ENCODE results near the gene PRR18. TPM values are rescaled to one million over a fixed set of nuclear protein-coding genes. Genes with fewer than 3 reads are reported as not detected.

PRR18 gene
- total RNA-seq, 1 donor from 2014 or later = 0.14 TPM

DNA sequence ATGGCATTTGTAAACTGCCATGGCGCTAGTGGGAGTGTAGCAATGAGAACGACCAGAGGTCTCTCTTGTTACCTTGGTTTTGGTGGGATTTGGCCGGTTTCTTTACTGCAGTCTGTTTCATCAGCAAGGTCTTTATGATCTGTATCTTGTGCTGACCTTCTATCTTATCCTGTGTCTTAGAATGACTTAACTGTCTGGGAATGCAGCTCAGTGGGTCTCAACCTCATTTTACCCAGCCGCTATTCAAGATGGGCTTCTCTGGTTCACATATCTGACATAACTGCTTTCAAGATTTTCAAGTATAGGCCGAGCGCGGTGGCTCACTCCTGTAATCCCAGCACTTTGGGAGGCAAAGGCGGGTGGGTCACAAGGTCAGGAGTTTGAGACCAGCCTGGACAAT, 36.0 kb upstream of the PRR18 start:
- FAIRE-seq = no peak
- H3K36me3 Mint-ChIP-seq (ENCODE audit: low read depth, unreplicated experiment) = peaks cover 1% of the 10 kb centered on the region
- peak overlapping the region; percentile 95 for H3K4me3 Mint-ChIP-seq (ENCODE audit: unreplicated experiment)

DNA sequence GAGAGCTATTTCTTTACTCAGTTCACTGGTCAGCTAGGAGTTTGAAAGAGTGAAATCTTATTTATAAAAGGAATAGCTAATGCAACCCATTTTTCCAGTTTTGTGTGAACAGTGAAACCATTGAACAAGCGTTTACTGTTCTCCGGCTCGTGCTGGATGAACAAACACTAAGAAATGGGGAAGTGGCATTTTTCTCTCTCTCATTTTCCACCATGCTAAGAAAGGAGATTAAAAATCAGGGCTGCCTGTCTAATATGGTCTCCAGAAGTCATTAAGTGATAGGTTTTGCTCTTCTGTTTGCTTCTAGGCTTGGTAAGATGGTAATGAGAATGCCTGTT, 34.9 kb upstream of the PRR18 start:
- Histone ChIP-seq H3K4me2 (ENCODE audit: low read length) (peak overlapping the region; percentile 99), H3K4me1 (ENCODE audit: insufficient read depth, low read length) (peaks cover 13% of the 10 kb centered on the region), H3K9ac (ENCODE audit: low read length) (peak overlapping the region; percentile 98), H3K4me3 (ENCODE audit: insufficient read depth, low read depth, low read length) (peak overlapping the region; percentile 97), H4K20me1 (ENCODE audit: insufficient read depth, low read length) (peaks cover 36% of the 10 kb centered on the region), H3K36me3 (ENCODE audit: insufficient read depth, low read length) (no peaks in the 10 kb centered on the region), H3K27me3 (ENCODE audit: insufficient read depth, low read length) (no peaks in the 10 kb centered on the region), H3K9me3 (ENCODE audit: insufficient read depth, low read depth, low read length) (no peaks in the 10 kb centered on the region), H3K27ac (ENCODE audit: low read depth, low read length) (peak overlapping the region; percentile 96), H2AFZ (ENCODE audit: low read depth, low read length) (peak overlapping the region; percentile 100), H3K79me2 (ENCODE audit: insufficient read depth, low read length) (peaks cover 49% of the 10 kb centered on the region)
- Mint-ChIP-seq H3K9me3 (ENCODE audit: unreplicated experiment) (peaks cover 5% of the 10 kb centered on the region), H3K4me1 (ENCODE audit: low read depth, unreplicated experiment) (peaks cover 17% of the 10 kb centered on the region), H3K36me3 (ENCODE audit: low read depth, unreplicated experiment) (no peaks in the 10 kb centered on the region), H3K27ac (ENCODE audit: unreplicated experiment) (peak overlapping the region; percentile 93), H3K4me3 (ENCODE audit: unreplicated experiment) (peak overlapping the region; percentile 95), H3K27me3 (ENCODE audit: low read depth, unreplicated experiment) (no peaks in the 10 kb centered on the region)
- DNase-seq (ENCODE audit: low read depth) (no peak), FAIRE-seq (no peak)
- no peak for TF ChIP-seq EZH2 (IDR thresholded peaks at IDR 0.05; ENCODE audit: insufficient read depth, low read length)
- TF ChIP-seq, protein P1, sequence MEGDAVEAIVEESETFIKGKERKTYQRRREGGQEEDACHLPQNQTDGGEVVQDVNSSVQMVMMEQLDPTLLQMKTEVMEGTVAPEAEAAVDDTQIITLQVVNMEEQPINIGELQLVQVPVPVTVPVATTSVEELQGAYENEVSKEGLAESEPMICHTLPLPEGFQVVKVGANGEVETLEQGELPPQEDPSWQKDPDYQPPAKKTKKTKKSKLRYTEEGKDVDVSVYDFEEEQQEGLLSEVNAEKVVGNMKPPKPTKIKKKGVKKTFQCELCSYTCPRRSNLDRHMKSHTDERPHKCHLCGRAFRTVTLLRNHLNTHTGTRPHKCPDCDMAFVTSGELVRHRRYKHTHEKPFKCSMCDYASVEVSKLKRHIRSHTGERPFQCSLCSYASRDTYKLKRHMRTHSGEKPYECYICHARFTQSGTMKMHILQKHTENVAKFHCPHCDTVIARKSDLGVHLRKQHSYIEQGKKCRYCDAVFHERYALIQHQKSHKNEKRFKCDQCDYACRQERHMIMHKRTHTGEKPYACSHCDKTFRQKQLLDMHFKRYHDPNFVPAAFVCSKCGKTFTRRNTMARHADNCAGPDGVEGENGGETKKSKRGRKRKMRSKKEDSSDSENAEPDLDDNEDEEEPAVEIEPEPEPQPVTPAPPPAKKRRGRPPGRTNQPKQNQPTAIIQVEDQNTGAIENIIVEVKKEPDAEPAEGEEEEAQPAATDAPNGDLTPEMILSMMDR (IDR thresholded peaks at IDR 0.05; ENCODE audit: insufficient read depth, low read depth, low read length) = no peak

More for the DNA sequence above, 36.0 kb upstream of the PRR18 start:
- Histone ChIP-seq H3K4me2 (ENCODE audit: low read length) (no peak overlapping the region), H3K4me1 (ENCODE audit: insufficient read depth, low read length) (peaks cover 13% of the 10 kb centered on the region), H3K27me3 (ENCODE audit: insufficient read depth, low read length) (no peaks in the 10 kb centered on the region), H3K4me3 (ENCODE audit: insufficient read depth, low read depth, low read length) (no peak overlapping the region), H3K36me3 (ENCODE audit: insufficient read depth, low read length) (no peaks in the 10 kb centered on the region), H3K79me2 (ENCODE audit: insufficient read depth, low read length) (peaks cover 37% of the 10 kb centered on the region), H4K20me1 (ENCODE audit: insufficient read depth, low read length) (peaks cover 25% of the 10 kb centered on the region), H3K9me3 (ENCODE audit: insufficient read depth, low read depth, low read length) (no peaks in the 10 kb centered on the region), H3K27ac (ENCODE audit: low read depth, low read length) (peak overlapping the region; percentile 41), H3K9ac (ENCODE audit: low read length) (no peak overlapping the region), H2AFZ (ENCODE audit: low read depth, low read length) (no peak overlapping the region)
- TF ChIP-seq, protein P1 (IDR thresholded peaks at IDR 0.05; ENCODE audit: insufficient read depth, low read depth, low read length) = no peak
- TF ChIP-seq EZH2 (IDR thresholded peaks at IDR 0.05; ENCODE audit: insufficient read depth, low read length) = no peak
- Mint-ChIP-seq H3K9me3 (ENCODE audit: unreplicated experiment) (peaks cover 8% of the 10 kb centered on the region), H3K27ac (ENCODE audit: unreplicated experiment) (peak overlapping the region; percentile 93), H3K4me1 (ENCODE audit: low read depth, unreplicated experiment) (peaks cover 12% of the 10 kb centered on the region), H3K27me3 (ENCODE audit: low read depth, unreplicated experiment) (no peaks in the 10 kb centered on the region)
- DNase-seq (ENCODE audit: low read depth) = peak; percentile 45

GRCh38 chr6:166342349-166343149, 34.4 kb upstream of the PRR18 start, which contains the start of gene SFT2D1:
Gene SFT2D1, minus strand, starts transcription at chr6:166342545. Its CDS starts 64 bp downstream, at chr6:166342481.
- Histone ChIP-seq H3K9ac (ENCODE audit: low read length) (peak within 1 kb of the TSS; percentile 98), H3K27me3 (ENCODE audit: insufficient read depth, low read length) (no peaks in the 10 kb centered on the region), H3K4me1 (ENCODE audit: insufficient read depth, low read length) (peaks cover 13% of the 10 kb centered on the region), H3K27ac (ENCODE audit: low read depth, low read length) (peak within 1 kb of the TSS; percentile 96), H3K36me3 (ENCODE audit: insufficient read depth, low read length) (peaks cover 3% of the 10 kb centered on the region), H3K4me3 (ENCODE audit: insufficient read depth, low read depth, low read length) (peak within 1 kb of the TSS; percentile 97), H3K9me3 (ENCODE audit: insufficient read depth, low read depth, low read length) (no peaks in the 10 kb centered on the region), H3K4me2 (ENCODE audit: low read length) (peak within 1 kb of the TSS; percentile 99), H3K79me2 (ENCODE audit: insufficient read depth, low read length) (peaks cover 54% of the 10 kb centered on the region), H2AFZ (ENCODE audit: low read depth, low read length) (peak within 1 kb of the TSS; percentile 100), H4K20me1 (ENCODE audit: insufficient read depth, low read length) (peaks cover 42% of the 10 kb centered on the region)
- peaks cover 18% of the 10 kb centered on the region for H3K4me1 Mint-ChIP-seq (ENCODE audit: low read depth, unreplicated experiment)
- peaks cover 5% of the 10 kb centered on the region for H3K9me3 Mint-ChIP-seq (ENCODE audit: unreplicated experiment)
- TF ChIP-seq EZH2 (IDR thresholded peaks at IDR 0.05; ENCODE audit: insufficient read depth, low read length) = no peak
- TF ChIP-seq, protein P1 (IDR thresholded peaks at IDR 0.05; ENCODE audit: insufficient read depth, low read depth, low read length) = no peak
- FAIRE-seq = no peak
- no peaks in the 10 kb centered on the region for H3K36me3 Mint-ChIP-seq (ENCODE audit: low read depth, unreplicated experiment)
- H3K4me3 Mint-ChIP-seq (ENCODE audit: unreplicated experiment) = peak within 1 kb of the TSS; percentile 95
- peak; percentile 74 for DNase-seq (ENCODE audit: low read depth)
- H3K27me3 Mint-ChIP-seq (ENCODE audit: low read depth, unreplicated experiment) = no peaks in the 10 kb centered on the region
- H3K27ac Mint-ChIP-seq (ENCODE audit: unreplicated experiment) = peak within 1 kb of the TSS; percentile 94

Measured in astrocyte (in vitro differentiated cells and primary cell).